Gastrocnemius medialis (tissue), 4 donors: ENCODE results near the gene RHOU. TPM values are rescaled to one million over a fixed set of nuclear protein-coding genes. Genes with fewer than 3 reads are reported as not detected.

Experiments used
- ATAC-seq, 2 donors: fragments of 150-250 bp; one replicate each; pipeline ENCODE4 v1.9.1; 2016
- DNase-seq, 2 donors: peaks; one replicate each; pipeline ENCODE4 v3.0.0-alpha.2; 2019
- H3K27ac ChIP-seq, 4 donors: fragments of 200-600 bp; sonication (generic); 1 replicate in 1 of 4; 2 replicates in 3 of 4; pipeline ENCODE4 v1.5.1; 2016 to 2018; ENCODE audit warnings: mild to moderate bottlenecking in 2 of 4, moderate library complexity in 1 of 4
- H3K27me3 ChIP-seq, 3 donors: fragments of 200-600 bp; sonication (generic) in 2 of 3; 1 replicate in 1 of 3; 2 replicates in 2 of 3; pipeline versions ENCODE4 v1.5.1 to v1.6.0; 2016 to 2019; ENCODE audit warnings: mild to moderate bottlenecking in 1 of 3, moderate library complexity in 1 of 3
- H3K36me3 ChIP-seq, 2 donors: fragments of 200-600 bp; sonication (generic) in 1 of 2; one replicate each; pipeline ENCODE4 v1.5.1; 2017 to 2018
- H3K4me1 ChIP-seq, 2 donors: fragments of 200-600 bp; sonication (generic) in 1 of 2; one replicate each; pipeline ENCODE4 v1.5.1; 2016 to 2017; ENCODE audit warnings: mild to moderate bottlenecking in 2 of 2
- H3K4me3 ChIP-seq, 4 donors: fragments of 200-600 bp; sonication (generic) in 3 of 4; 1 replicate in 1 of 4; 2 replicates in 3 of 4; pipeline ENCODE4 v1.5.1; 2016 to 2019; ENCODE audit warnings: mild to moderate bottlenecking in 2 of 4
- H3K9me3 ChIP-seq, 3 donors: fragments of 200-600 bp; sonication (generic) in 2 of 3; 1 replicate in 1 of 3; 2 replicates in 2 of 3; pipeline ENCODE4 v1.5.1; 2016 to 2019
- CTCF ChIP-seq, 5 experiments: fragments of 450-650 bp in 3 of 5; fragments of 200-600 bp in 2 of 5; sonication (generic) in 2 of 5; IDR thresholded peaks in 4 of 5; conservative IDR thresholded peaks in 1 of 5; 1 replicate in 4 of 5; 2 replicates in 1 of 5; pipeline ENCODE4 v1.5.1; 2016 to 2019; ENCODE audit warnings: antibody characterized with exemption in 5 of 5, mild to moderate bottlenecking in 3 of 5, moderate library complexity in 3 of 5
- POLR2A ChIP-seq, 2 donors: fragments of 450-650 bp; IDR thresholded peaks; one replicate each; pipeline ENCODE4 v1.6.1; 2017; ENCODE audit warnings: antibody characterized with exemption in 2 of 2, mild to moderate bottlenecking in 2 of 2, moderate library complexity in 2 of 2
- in situ Hi-C, 4 donors: fragments of 200-750 bp; cut with MboI; loops; one replicate each; pipeline versions ENCODE4 v1.15.0 to v1.8.0; 2017; ENCODE audit warnings: low sequenced_read_pairs in 4 of 4
- intact Hi-C: fragments of 100-400 bp; cut with DNase I; formaldehyde crosslinking; loops from one replicate; pipeline ENCODE4 v1.15.1; 2023; ENCODE audit warnings: low total_unique reads
- total RNA-seq, 4 donors: library from RNA; depleted of rRNA; stranded (reverse); fragments of >200 nt; gene quantifications; one replicate each; pipeline versions ENCODE4 v1.1.0 to v1.2.3, GENCODE V29; 2016

Gene RHOU
- total RNA-seq, 4 donors from 2014 or later = 11.8 to 65.2 (median 47.4) TPM

DNA sequence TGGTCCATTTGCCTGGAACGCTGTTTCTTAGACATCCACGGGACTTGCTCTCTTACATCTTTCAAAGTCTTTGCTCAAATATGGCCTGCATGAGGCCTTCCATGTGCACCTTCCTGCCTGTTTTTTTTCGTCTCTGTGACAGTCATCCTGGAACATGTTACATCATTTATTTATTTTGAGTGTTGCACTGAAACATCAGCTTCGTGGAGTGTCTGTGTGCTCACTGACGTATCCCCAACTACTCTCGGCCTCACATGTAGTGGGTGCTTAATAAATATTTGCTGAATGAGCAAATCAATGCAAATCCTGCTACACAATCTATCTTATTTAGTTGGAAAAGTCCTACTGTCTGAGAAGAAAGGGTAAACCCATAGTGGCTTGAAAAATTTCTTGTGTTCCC, 11.4 kb upstream of the RHOU start:
- in situ Hi-C loops (no loop called here), intact Hi-C loops (no loop called here)
- no peak for DNase-seq
- H3K36me3 ChIP-seq = no peaks in the 10 kb centered on the region
- no peaks in the 10 kb centered on the region for H3K4me1 ChIP-seq
- H3K27me3 ChIP-seq = no peaks in the 10 kb centered on the region
- H3K4me3 ChIP-seq = no peak overlapping the region
- H3K9me3 ChIP-seq = no peaks in the 10 kb centered on the region
- ATAC-seq = no peak
- TF ChIP-seq CTCF (IDR thresholded peaks at IDR 0.05 in 4 of 5, conservative IDR thresholded peaks at IDR 0.05 in 1 of 5) (no peak), POLR2A (IDR thresholded peaks at IDR 0.05) (no peak)
- no peak overlapping the region for H3K27ac ChIP-seq

DNA sequence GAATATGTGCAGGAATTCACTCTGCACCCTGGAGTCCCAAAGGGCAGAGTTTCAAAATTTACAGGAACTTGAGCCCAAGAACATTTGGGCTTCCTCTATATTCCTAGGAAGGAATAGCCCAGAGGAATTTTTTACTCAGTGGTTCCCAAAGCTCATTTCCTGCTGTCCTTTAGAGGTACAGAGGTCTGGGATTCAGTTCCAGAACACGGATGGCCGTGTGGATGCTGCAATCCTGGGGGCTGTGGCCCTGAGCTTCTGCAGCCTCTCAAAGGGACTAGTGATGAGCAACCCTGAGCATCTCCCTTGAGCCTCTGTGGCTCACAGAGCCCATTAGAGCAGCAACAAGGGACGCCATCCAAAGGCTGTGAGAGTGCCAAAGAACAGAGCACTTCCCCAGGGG, 10.1 kb upstream of the RHOU start:
- ATAC-seq (no peak), DNase-seq (no peak)
- TF ChIP-seq POLR2A (IDR thresholded peaks at IDR 0.05) = no peak
- in situ Hi-C loops (loop anchor here in 1 of 4 donors (25.0 kb wide), 1 partner anchor 512 kb away; no protein-coding TSS in a partner anchor), intact Hi-C loops (no loop called here)
- H3K4me1 ChIP-seq = no peaks in the 10 kb centered on the region
- H3K4me3 ChIP-seq = no peak overlapping the region
- no peaks in the 10 kb centered on the region for H3K9me3 ChIP-seq
- no peaks in the 10 kb centered on the region for H3K27me3 ChIP-seq
- no peaks in the 10 kb centered on the region for H3K36me3 ChIP-seq
- H3K27ac ChIP-seq = no peak overlapping the region

GRCh38 chr1:228727681-228728171, 7.6 kb upstream of the RHOU start:
- DNase-seq = no peak
- H3K4me1 ChIP-seq = no peaks in the 10 kb centered on the region
- intact Hi-C loops = no loop called here
- no peaks in the 10 kb centered on the region for H3K36me3 ChIP-seq
- in situ Hi-C loops = loop anchor here in 1 of 4 donors (25.0 kb wide), 1 partner anchor 510 kb away; no protein-coding TSS in a partner anchor
- H3K27ac ChIP-seq = no peak overlapping the region
- H3K9me3 ChIP-seq = no peaks in the 10 kb centered on the region
- no peak for ATAC-seq
- no peak overlapping the region for H3K4me3 ChIP-seq
- TF ChIP-seq CTCF (IDR thresholded peaks at IDR 0.05 in 4 of 5, conservative IDR thresholded peaks at IDR 0.05 in 1 of 5) (no peak), POLR2A (IDR thresholded peaks at IDR 0.05) (no peak)
- H3K27me3 ChIP-seq = no peaks in the 10 kb centered on the region

DNA sequence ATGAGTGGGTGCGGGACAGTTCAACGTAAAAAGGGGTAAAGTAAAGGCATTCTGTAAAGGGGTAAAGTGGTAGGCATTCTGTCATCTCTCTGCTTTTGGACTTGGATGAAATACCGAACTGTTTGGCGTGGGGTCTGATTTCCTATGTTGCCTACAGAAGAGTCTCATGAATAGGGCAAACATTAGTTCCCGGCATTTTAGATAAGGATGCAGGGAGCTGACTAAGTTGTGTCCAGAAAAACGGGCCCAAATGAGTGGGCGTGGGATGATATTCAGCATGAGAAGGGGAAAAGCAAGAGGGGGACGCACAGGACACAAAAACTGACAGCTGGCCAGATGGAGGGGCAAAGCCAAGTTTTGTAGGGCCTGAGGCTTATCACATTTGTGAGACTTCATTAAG, 2.9 kb upstream of the RHOU start:
- in situ Hi-C loops = loop anchor here in 3 of 4 donors (5.0 to 25.0 kb wide), 4 partner anchors 132 to 505 kb away; no protein-coding TSS in a partner anchor
- H3K36me3 ChIP-seq = no peaks in the 10 kb centered on the region
- intact Hi-C loops = loop anchor here (10.0 kb wide), 2 partner anchors 102 to 282 kb away; no protein-coding TSS in a partner anchor
- no peaks in the 10 kb centered on the region for H3K9me3 ChIP-seq
- no peak overlapping the region for H3K27ac ChIP-seq
- DNase-seq (no peak), ATAC-seq (no peak)
- no peak for TF ChIP-seq CTCF (IDR thresholded peaks at IDR 0.05 in 4 of 5, conservative IDR thresholded peaks at IDR 0.05 in 1 of 5)
- no peak for TF ChIP-seq POLR2A (IDR thresholded peaks at IDR 0.05)
- no peaks in the 10 kb centered on the region for H3K27me3 ChIP-seq
- no peak overlapping the region for H3K4me3 ChIP-seq
- H3K4me1 ChIP-seq = peaks cover 0 to 11% of the 10 kb centered on the region in 2 donors

GRCh38 chr1:228733576-228733975, 1.7 kb upstream of the RHOU start:
- in situ Hi-C loops (loop anchor here in 3 of 4 donors (5.0 to 25.0 kb wide), 4 partner anchors 131 to 504 kb away; no protein-coding TSS in a partner anchor), intact Hi-C loops (loop anchor here (10.0 kb wide), 2 partner anchors 101 to 281 kb away; no protein-coding TSS in a partner anchor)
- Histone ChIP-seq H3K36me3 (no peaks in the 10 kb centered on the region), H3K27me3 (no peaks in the 10 kb centered on the region), H3K9me3 (no peaks in the 10 kb centered on the region), H3K27ac (no peak overlapping the region), H3K4me1 (peaks cover 11 to 21% of the 10 kb centered on the region in 2 donors), H3K4me3 (no peak overlapping the region)
- no peak for DNase-seq
- no peak for TF ChIP-seq CTCF (IDR thresholded peaks at IDR 0.05 in 4 of 5, conservative IDR thresholded peaks at IDR 0.05 in 1 of 5)
- TF ChIP-seq POLR2A (IDR thresholded peaks at IDR 0.05) = no peak
- ATAC-seq = no peak
